H9 (cell line): ENCODE results near the gene KIAA0753. TPM values are rescaled to one million over a fixed set of nuclear protein-coding genes. Genes with fewer than 3 reads are reported as not detected.

Experiments used
- DNase-seq: peaks from one replicate; pipeline ENCODE4 v3.0.0-alpha.2; 2017
- H2AFZ ChIP-seq: one replicate; pipeline ENCODE4 v1.6.1; 2013; ENCODE audit warnings: mild to moderate bottlenecking, low read length, control low read depth, moderate library complexity
- H2AK5ac ChIP-seq: 2 replicates; pipeline ENCODE4 v1.6.1; 2013; ENCODE audit warnings: low read length, control low read depth, mixed read lengths; ENCODE audit not compliant: insufficient read length
- H2BK120ac ChIP-seq: one replicate; pipeline ENCODE4 v1.6.1; 2013; ENCODE audit warnings: low read depth, mild to moderate bottlenecking, low read length, control low read depth, inconsistent platforms; ENCODE audit not compliant: poor library complexity, severe bottlenecking
- H2BK12ac ChIP-seq: 2 replicates; pipeline ENCODE4 v1.6.1; 2013; ENCODE audit warnings: low read length, control low read depth, mixed read lengths, low read depth; ENCODE audit not compliant: insufficient read length
- H2BK15ac ChIP-seq: 2 replicates; pipeline ENCODE4 v1.6.1; 2013; ENCODE audit warnings: low read depth, low read length, control low read depth
- H2BK20ac ChIP-seq: one replicate; pipeline ENCODE4 v1.6.1; 2013; ENCODE audit warnings: low read depth, mild to moderate bottlenecking, low read length, control low read depth, inconsistent platforms; ENCODE audit not compliant: poor library complexity, severe bottlenecking
- H2BK5ac ChIP-seq: 2 replicates; pipeline ENCODE4 v1.6.1; 2013; ENCODE audit warnings: low read length, control low read depth, mixed read lengths; ENCODE audit not compliant: insufficient read length
- H3K14ac ChIP-seq: 2 replicates; pipeline ENCODE4 v1.6.1; 2013; ENCODE audit warnings: low read length, control low read depth; ENCODE audit not compliant: insufficient read depth
- H3K18ac ChIP-seq: 2 replicates; pipeline ENCODE4 v1.6.1; 2013; ENCODE audit warnings: low read depth, mild to moderate bottlenecking, mixed read lengths, low read length, control low read depth; ENCODE audit not compliant: insufficient read length
- H3K23ac ChIP-seq: 2 replicates; pipeline ENCODE4 v1.6.1; 2013; ENCODE audit warnings: low read length, control low read depth, mixed read lengths, low read depth; ENCODE audit not compliant: insufficient read length
- H3K23me2 ChIP-seq: 2 replicates; pipeline ENCODE4 v1.6.1; 2013; ENCODE audit warnings: low read depth, mild to moderate bottlenecking, mixed read lengths, low read length, control low read depth; ENCODE audit not compliant: insufficient read length, poor library complexity, severe bottlenecking
- H3K27ac ChIP-seq: 2 replicates; pipeline ENCODE4 v1.5.1; 2013; ENCODE audit warnings: low read length, control low read depth, mixed read lengths, low read depth; ENCODE audit not compliant: insufficient read length
- H3K27me3 ChIP-seq: 2 replicates; pipeline ENCODE4 v1.6.1; 2013; ENCODE audit warnings: low read length, control low read depth, inconsistent platforms; ENCODE audit not compliant: insufficient read depth
- H3K4ac ChIP-seq: 2 replicates; pipeline ENCODE4 v1.6.1; 2013; ENCODE audit warnings: low read depth, mild to moderate bottlenecking, control low read depth, inconsistent platforms, low read length, moderate library complexity
- H3K4me1 ChIP-seq: 2 replicates; pipeline ENCODE4 v1.6.1; 2013; ENCODE audit warnings: low read length, control low read depth, inconsistent platforms; ENCODE audit not compliant: insufficient read depth
- H3K4me2 ChIP-seq: 2 replicates; pipeline ENCODE4 v1.6.1; 2013; ENCODE audit warnings: low read length, control low read depth, mixed read lengths; ENCODE audit not compliant: insufficient read length, insufficient read depth
- H3K56ac ChIP-seq: 2 replicates; pipeline ENCODE4 v1.6.1; 2013; ENCODE audit warnings: low read depth, mild to moderate bottlenecking, mixed read lengths, low read length, control low read depth; ENCODE audit not compliant: insufficient read length
- H3K79me1 ChIP-seq: 2 replicates; pipeline ENCODE4 v1.6.1; 2013; ENCODE audit warnings: low read depth, mild to moderate bottlenecking, moderate library complexity, low read length, control low read depth, inconsistent platforms; ENCODE audit not compliant: insufficient read depth, poor library complexity, severe bottlenecking
- H3K79me2 ChIP-seq: 2 replicates; pipeline ENCODE4 v1.6.1; 2013; ENCODE audit warnings: low read length, control low read depth, inconsistent platforms; ENCODE audit not compliant: insufficient read depth
- H3K9ac ChIP-seq: 2 replicates; pipeline ENCODE4 v1.6.1; 2013; ENCODE audit warnings: low read length, control low read depth, mixed read lengths; ENCODE audit not compliant: insufficient read length; ENCODE audit errors: extremely low read depth
- H3K9me3 ChIP-seq: one replicate; pipeline ENCODE4 v1.6.1; 2013; ENCODE audit warnings: low read depth, low read length, inconsistent platforms; ENCODE audit not compliant: control insufficient read depth
- H3T11ph ChIP-seq: one replicate; pipeline ENCODE4 v1.6.1; 2013; ENCODE audit warnings: mild to moderate bottlenecking, low read length, control low read depth, inconsistent platforms
- H4K20me1 ChIP-seq: one replicate; pipeline ENCODE4 v1.6.1; 2013; ENCODE audit not compliant: control insufficient read depth, insufficient read length, insufficient read depth
- H4K5ac ChIP-seq: 2 replicates; pipeline ENCODE4 v1.6.1; 2013; ENCODE audit warnings: low read depth, mild to moderate bottlenecking, mixed read lengths, low read length, control low read depth; ENCODE audit not compliant: insufficient read length
- H4K8ac ChIP-seq: replicated peaks from 2 replicates; pipeline ENCODE4 v1.6.1; 2013; ENCODE audit warnings: low read length, control low read depth, mixed read lengths, low read depth; ENCODE audit not compliant: insufficient read length
- H4K91ac ChIP-seq: 2 replicates; pipeline ENCODE4 v1.6.1; 2013; ENCODE audit warnings: low read depth, mild to moderate bottlenecking, moderate library complexity, mixed read lengths, low read length, control low read depth; ENCODE audit not compliant: insufficient read length
- H3K27ac Mint-ChIP-seq, 3 experiments: 2 replicates in 2 of 3; 3 replicates in 1 of 3; pipeline ENCODE4 v1.8.0; 2020 to 2021; ENCODE audit warnings: mixed read lengths in 3 of 3, mild to moderate bottlenecking in 1 of 3, moderate library complexity in 1 of 3
- H3K27me3 Mint-ChIP-seq: 2 replicates; pipeline ENCODE4 v1.8.0; 2021; ENCODE audit warnings: low read depth, mild to moderate bottlenecking, moderate library complexity, mixed read lengths
- H3K36me3 Mint-ChIP-seq, 3 experiments: 2 replicates in 2 of 3; 3 replicates in 1 of 3; pipeline ENCODE4 v1.8.0; 2020 to 2021; ENCODE audit warnings: low read depth in 3 of 3, mixed read lengths in 3 of 3; ENCODE audit not compliant: insufficient read depth in 1 of 3
- H3K4me1 Mint-ChIP-seq, 2 experiments: 2 replicates each; pipeline ENCODE4 v1.8.0; 2020; ENCODE audit warnings: mixed read lengths in 2 of 2
- H3K4me3 Mint-ChIP-seq, 2 experiments: 2 replicates in 1 of 2; 3 replicates in 1 of 2; pipeline ENCODE4 v1.8.0; 2020 to 2021; ENCODE audit warnings: mild to moderate bottlenecking in 2 of 2, mixed read lengths in 2 of 2, moderate library complexity in 1 of 2
- H3K9me3 Mint-ChIP-seq, 2 experiments: 2 replicates in 1 of 2; 3 replicates in 1 of 2; pipeline ENCODE4 v1.8.0; 2020; ENCODE audit warnings: mild to moderate bottlenecking in 2 of 2, mixed read lengths in 2 of 2, moderate library complexity in 1 of 2
- CTCF ChIP-seq: fragments of 200-600 bp; sonication (generic); conservative IDR thresholded peaks from 3 replicates; pipeline ENCODE4 v1.8.0; 2021; ENCODE audit warnings: antibody characterized with exemption, mild to moderate bottlenecking
- WGBS: extraction: QIAGEN DNeasy Blood & Tissue Kit; methylation state at CpG from one replicate; pipeline ENCODE4 v1.1.7; 2013; ENCODE audit warnings: missing lambda C conversion rate, low lambda C conversion rate, mixed read lengths; ENCODE audit not compliant: insufficient read length; ENCODE audit errors: extremely low coverage; 5-methylcytosine and 5-hydroxymethylcytosine counted together
- total RNA-seq: library from RNA; stranded (reverse); gene quantifications from 2 replicates; pipeline ENCODE4 v1.2.1, GENCODE V29; 2021

The KIAA0753 gene
- total RNA-seq, 1 experiment from 2014 or later = 37.2 TPM

DNA sequence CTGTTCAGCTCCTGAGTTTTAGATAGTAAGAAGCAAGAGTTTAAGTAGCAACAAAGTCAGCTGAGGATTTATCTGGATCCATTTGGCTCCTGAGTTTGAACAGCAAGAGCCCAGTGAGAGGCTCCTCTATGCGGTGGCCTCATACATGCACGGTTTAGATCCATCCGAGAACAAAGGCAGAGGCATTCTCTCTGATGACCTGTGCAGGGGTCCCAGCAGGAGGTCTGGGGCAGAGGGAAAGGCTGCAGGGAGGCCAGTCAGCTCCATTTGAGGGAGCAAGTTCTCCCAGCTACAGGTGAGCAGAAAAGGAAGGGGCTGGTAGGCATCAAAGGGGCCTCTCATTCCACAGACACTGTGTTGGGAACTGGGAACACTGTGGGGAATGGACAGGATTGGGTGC, 100.6 kb downstream of the KIAA0753 start:
- no peak overlapping the region for H2BK12ac ChIP-seq
- no peak overlapping the region for H4K8ac ChIP-seq
- no peak overlapping the region for H2BK15ac ChIP-seq
- no peak overlapping the region for H3K18ac ChIP-seq
- no peaks in the 10 kb centered on the region for H3K4me1 ChIP-seq
- H2BK5ac ChIP-seq = no peak overlapping the region
- no peak for TF ChIP-seq CTCF
- H3K79me2 ChIP-seq = no peaks in the 10 kb centered on the region
- Mint-ChIP-seq H3K27ac (peak overlapping the region in 1 of 3 experiments; percentile 8; a peak in 2 of 7 replicates), H3K4me1 (peaks cover 26 to 29% of the 10 kb centered on the region in 2 experiments), H3K27me3 (no peaks in the 10 kb centered on the region), H3K4me3 (no peak overlapping the region), H3K9me3 (peaks cover 5% of the 10 kb centered on the region in 2 experiments; a peak in 3 of 5 replicates), H3K36me3 (0 out of 7 replicates have a peak, but pooled peaks cover 0 to 3% (median 0%) of the 10 kb centered on the region in 3 experiments)
- no peak overlapping the region for H2BK20ac ChIP-seq
- no CpG with 5 or more reads among the region's 3 CpGs for WGBS
- no peak overlapping the region for H3K27ac ChIP-seq
- no peaks in the 10 kb centered on the region for H3K79me1 ChIP-seq
- no peaks in the 10 kb centered on the region for H3K23me2 ChIP-seq
- no peak overlapping the region for H3K14ac ChIP-seq
- peaks cover 5% of the 10 kb centered on the region for H4K20me1 ChIP-seq
- H3K9ac ChIP-seq = no peak overlapping the region
- H2AFZ ChIP-seq = no peak overlapping the region
- no peak for DNase-seq
- no peak overlapping the region for H3T11ph ChIP-seq
- no peak overlapping the region for H4K91ac ChIP-seq
- H2BK120ac ChIP-seq = no peak overlapping the region
- H3K4me2 ChIP-seq = no peak overlapping the region
- no peak overlapping the region for H3K4ac ChIP-seq
- H3K9me3 ChIP-seq = no peaks in the 10 kb centered on the region
- no peak overlapping the region for H4K5ac ChIP-seq
- no peak overlapping the region for H3K56ac ChIP-seq
- H2AK5ac ChIP-seq = no peak overlapping the region
- H3K27me3 ChIP-seq = no peaks in the 10 kb centered on the region
- H3K23ac ChIP-seq = no peak overlapping the region
